Left ventricle myocardium inferior (tissue), 1 donor: ENCODE measurements around the gene KIF6. TPM values are rescaled to one million over a fixed set of nuclear protein-coding genes. Genes with fewer than 3 reads are reported as not detected.

Experiments
- DNase-seq: peaks from one replicate; pipeline ENCODE4 v3.0.0-alpha.2; 2020
- H3K27ac ChIP-seq: fragments of 200-600 bp; replicated peaks from 2 replicates; pipeline ENCODE4 v1.8.0; 2021
- H3K27me3 ChIP-seq: fragments of 200-600 bp; 2 replicates; pipeline ENCODE4 v1.8.0; 2021; ENCODE audit warnings: low read depth
- H3K36me3 ChIP-seq: fragments of 200-600 bp; 2 replicates; pipeline ENCODE4 v1.8.0; 2021
- H3K4me1 ChIP-seq: fragments of 200-600 bp; 2 replicates; pipeline ENCODE4 v1.8.0; 2021
- H3K4me3 ChIP-seq: fragments of 200-600 bp; 2 replicates; pipeline ENCODE4 v1.8.0; 2021; ENCODE audit warnings: mild to moderate bottlenecking, moderate library complexity
- H3K9me3 ChIP-seq: fragments of 200-600 bp; replicated peaks from 2 replicates; pipeline ENCODE4 v1.8.0; 2021
- intact Hi-C: fragments of 100-400 bp; cut with micrococcal nuclease; formaldehyde crosslinking; loops from one replicate; pipeline ENCODE4 v1.11.0; 2022
- total RNA-seq: library from RNA; stranded (reverse); fragmentation: NEBNext Ultra II Directional; extraction: Animal tissue kit (Norgen Biotek cat#: 25700); gene quantifications from one replicate; pipeline ENCODE4 v1.2.1, GENCODE V29; 2021
- TF ChIP-seq, protein P1 (sequence below): fragments of 200-600 bp; IDR thresholded peaks from 2 replicates; pipeline ENCODE4 v1.8.0; 2021; ENCODE audit warnings: antibody characterized with exemption, mild to moderate bottlenecking, borderline replicate concordance
- donor health status: DM: no; HTN: yes; CAD: no; lungs with severe emphysema.

The KIF6 gene
- total RNA-seq, 1 donor from 2014 or later: 0.69 TPM

DNA sequence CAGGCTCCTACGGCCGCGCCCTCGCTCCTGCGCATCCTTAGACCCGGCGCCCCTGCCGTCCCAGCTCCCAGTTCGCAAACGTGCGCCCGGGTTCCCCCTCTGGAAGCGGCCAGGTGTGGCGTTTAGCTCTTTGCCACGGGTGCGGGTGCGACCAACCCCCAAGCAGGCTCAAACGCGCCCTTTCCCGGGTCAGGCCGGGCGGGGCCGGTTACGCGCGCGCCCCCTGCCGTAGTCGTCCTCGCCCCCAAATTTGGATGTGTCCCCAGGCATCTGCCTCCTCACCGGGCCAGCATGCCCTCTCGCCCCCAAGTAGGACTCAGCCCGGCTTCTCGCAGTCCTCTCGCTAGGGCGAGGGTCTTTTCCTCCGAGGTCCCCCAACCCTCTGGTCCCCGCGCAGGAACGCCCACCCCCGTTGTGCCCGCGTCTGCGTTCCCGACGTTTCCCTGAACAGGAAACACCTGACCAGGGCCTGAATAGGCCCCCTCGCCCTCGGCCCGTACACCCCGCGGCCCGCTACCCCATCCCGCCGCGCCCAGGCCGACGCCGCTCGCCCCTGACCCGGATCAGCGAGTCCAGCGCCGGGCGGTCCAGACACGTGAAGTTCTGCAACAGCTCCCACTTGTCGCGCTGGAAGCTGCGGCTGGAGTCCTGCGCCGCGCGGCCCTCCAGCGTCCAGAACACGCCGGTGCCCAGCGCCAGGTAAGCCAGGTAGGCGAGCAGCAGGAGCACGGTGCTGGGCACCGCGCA lies 411.5 kb downstream of the KIF6 start:
- no peaks in the 10 kb centered on the region for H3K9me3 ChIP-seq
- no peak overlapping the region for H3K27ac ChIP-seq
- H3K27me3 ChIP-seq: peaks cover 88% of the 10 kb centered on the region
- intact Hi-C loops: no loop called here
- no peak for DNase-seq
- peaks cover 16% of the 10 kb centered on the region for H3K4me1 ChIP-seq
- TF ChIP-seq, protein P1, sequence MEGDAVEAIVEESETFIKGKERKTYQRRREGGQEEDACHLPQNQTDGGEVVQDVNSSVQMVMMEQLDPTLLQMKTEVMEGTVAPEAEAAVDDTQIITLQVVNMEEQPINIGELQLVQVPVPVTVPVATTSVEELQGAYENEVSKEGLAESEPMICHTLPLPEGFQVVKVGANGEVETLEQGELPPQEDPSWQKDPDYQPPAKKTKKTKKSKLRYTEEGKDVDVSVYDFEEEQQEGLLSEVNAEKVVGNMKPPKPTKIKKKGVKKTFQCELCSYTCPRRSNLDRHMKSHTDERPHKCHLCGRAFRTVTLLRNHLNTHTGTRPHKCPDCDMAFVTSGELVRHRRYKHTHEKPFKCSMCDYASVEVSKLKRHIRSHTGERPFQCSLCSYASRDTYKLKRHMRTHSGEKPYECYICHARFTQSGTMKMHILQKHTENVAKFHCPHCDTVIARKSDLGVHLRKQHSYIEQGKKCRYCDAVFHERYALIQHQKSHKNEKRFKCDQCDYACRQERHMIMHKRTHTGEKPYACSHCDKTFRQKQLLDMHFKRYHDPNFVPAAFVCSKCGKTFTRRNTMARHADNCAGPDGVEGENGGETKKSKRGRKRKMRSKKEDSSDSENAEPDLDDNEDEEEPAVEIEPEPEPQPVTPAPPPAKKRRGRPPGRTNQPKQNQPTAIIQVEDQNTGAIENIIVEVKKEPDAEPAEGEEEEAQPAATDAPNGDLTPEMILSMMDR: no peak
- H3K4me3 ChIP-seq: peak overlapping the region; percentile 54
- no peaks in the 10 kb centered on the region for H3K36me3 ChIP-seq

DNA sequence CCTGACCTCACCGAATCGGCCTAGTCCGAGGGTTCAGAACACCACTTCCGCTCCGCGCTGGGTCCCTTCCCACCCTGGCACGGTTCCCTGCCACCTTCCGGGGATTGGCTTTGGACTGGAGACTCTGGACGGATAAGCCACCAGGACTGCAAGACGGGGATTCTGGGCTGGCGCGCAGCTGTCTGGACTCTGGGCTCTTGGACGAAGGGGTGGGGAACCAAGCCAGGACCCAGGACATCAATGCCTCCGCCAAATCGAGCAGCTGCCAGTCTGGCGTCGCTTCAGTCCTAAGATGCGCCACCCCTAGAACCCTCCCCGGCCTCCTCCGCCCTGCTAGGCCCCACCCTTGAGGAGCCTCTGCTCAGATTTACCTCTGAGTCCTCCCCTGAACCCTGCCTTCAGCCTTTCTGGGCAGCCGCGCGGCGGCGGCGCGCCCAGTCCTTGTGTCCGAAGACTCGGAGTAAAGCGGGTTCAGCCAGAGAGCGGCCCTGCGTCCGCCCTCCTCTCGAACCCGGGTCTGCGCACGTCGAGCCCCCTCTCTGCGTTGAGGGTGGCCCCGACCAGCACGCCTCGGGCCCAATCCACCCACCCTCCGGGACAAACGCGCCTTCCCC lies 412.2 kb downstream of the KIF6 start:
- intact Hi-C loops: no loop called here
- Histone ChIP-seq H3K27me3 (peaks cover 90% of the 10 kb centered on the region), H3K27ac (no peak overlapping the region)

DNA sequence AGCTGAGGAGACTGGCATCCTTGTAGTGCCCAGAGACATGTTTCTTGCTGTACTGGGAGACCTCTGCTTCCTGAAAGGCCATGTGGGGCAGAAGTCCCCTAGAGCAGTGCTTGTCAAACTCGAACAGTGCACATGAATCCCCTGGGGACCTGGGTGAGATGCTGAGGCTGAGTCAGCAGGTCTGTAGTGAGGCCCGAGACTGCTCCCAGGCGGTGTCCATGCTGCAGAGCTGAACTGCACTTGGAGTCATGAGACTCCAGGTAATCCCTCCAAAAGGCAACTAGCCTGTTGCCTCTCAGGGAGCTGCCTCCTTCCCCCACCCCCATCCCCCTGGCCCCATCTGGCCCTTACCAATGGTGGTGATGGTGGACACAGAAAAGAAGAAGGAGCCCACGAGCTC lies 414.7 kb downstream of the KIF6 start:
- Histone ChIP-seq H3K36me3 (no peaks in the 10 kb centered on the region), H3K27ac (no peak overlapping the region), H3K4me1 (peaks cover 16% of the 10 kb centered on the region), H3K27me3 (peaks cover 74% of the 10 kb centered on the region), H3K9me3 (no peaks in the 10 kb centered on the region), H3K4me3 (no peak overlapping the region)
- DNase-seq: no peak
- TF ChIP-seq, protein P1: no peak
- intact Hi-C loops: no loop called here

More for the DNA sequence above, 412.2 kb downstream of the KIF6 start:
- TF ChIP-seq, protein P1: no peak
- Histone ChIP-seq H3K4me3 (peak overlapping the region; percentile 54), H3K36me3 (no peaks in the 10 kb centered on the region), H3K4me1 (peaks cover 16% of the 10 kb centered on the region), H3K9me3 (no peaks in the 10 kb centered on the region)
- DNase-seq: peak; percentile 22

DNA sequence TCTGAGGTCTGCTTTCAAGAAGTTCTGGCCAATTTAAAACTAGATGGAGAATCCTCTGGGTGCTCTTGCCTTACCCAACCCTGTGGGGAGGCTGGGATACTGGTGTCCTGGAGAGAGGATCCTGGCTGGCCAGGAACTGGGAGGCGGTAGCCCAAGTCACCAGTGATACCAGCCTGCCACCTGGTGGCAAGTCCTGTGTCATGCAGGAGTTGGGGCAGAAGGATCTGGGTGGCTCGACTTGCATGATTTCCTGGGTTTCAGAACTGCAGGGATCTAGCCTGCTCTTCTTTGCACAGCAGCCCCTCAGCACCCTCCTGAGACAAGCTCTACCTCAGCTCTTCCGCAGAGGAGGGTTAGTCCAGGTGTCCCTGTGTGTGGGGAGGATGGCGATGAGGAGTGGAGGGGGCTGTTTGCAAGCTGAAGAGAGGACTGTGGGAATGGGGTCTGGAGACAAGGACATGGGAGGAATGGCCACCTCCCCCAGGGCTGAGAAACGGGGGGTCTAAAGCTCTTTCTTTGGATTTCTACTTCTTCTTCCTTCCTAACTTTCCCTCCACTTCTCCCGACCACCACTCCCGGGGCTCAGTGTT lies 415.2 kb downstream of the KIF6 start:
- intact Hi-C loops: loop anchor here (10.0 kb wide), 2 partner anchors 335 to 435 kb away; no protein-coding TSS in a partner anchor
- Histone ChIP-seq H3K4me3 (no peak overlapping the region), H3K27ac (no peak overlapping the region), H3K4me1 (peaks cover 16% of the 10 kb centered on the region), H3K36me3 (no peaks in the 10 kb centered on the region), H3K9me3 (peaks cover 2% of the 10 kb centered on the region), H3K27me3 (peaks cover 69% of the 10 kb centered on the region)
- TF ChIP-seq, protein P1: peak; percentile 89
- DNase-seq: peak; percentile 62

DNA sequence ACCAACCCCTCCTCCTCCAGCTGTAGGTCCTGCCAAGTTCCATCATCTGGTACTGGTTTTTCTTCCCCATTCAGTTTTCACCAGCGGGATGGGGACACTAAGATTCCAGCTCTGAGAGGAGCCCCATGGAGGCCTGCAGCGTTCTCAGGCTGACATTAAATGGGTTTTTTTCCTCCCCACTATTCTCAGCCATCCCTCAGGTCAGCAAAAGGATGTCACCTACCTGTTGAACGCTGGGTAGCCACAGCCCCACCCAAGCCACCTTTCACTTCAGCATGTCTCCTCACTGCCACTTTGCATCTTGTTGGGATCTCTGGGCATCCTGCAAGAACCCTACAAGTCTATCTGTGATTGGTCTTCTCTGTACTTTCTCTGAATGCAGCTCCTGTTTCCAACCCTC lies 417.7 kb downstream of the KIF6 start:
- H3K9me3 ChIP-seq: peaks cover 5% of the 10 kb centered on the region
- no peak overlapping the region for H3K4me3 ChIP-seq
- peaks cover 44% of the 10 kb centered on the region for H3K27me3 ChIP-seq
- intact Hi-C loops: loop anchor here (10.0 kb wide), 2 partner anchors 333 to 433 kb away; no protein-coding TSS in a partner anchor
- H3K4me1 ChIP-seq: peaks cover 3% of the 10 kb centered on the region
- H3K36me3 ChIP-seq: no peaks in the 10 kb centered on the region
- no peak for DNase-seq
- TF ChIP-seq, protein P1: no peak
- H3K27ac ChIP-seq: no peak overlapping the region
